Measurements from ENCODE around the gene CYP1B1. TPM values are rescaled to one million over a fixed set of nuclear protein-coding genes. Genes with fewer than 3 reads are reported as not detected.

CYP1B1 gene
- total RNA-seq, 4 donors from 2014 or later = 12.4 to 33.4 (median 20.6) TPM

DNA sequence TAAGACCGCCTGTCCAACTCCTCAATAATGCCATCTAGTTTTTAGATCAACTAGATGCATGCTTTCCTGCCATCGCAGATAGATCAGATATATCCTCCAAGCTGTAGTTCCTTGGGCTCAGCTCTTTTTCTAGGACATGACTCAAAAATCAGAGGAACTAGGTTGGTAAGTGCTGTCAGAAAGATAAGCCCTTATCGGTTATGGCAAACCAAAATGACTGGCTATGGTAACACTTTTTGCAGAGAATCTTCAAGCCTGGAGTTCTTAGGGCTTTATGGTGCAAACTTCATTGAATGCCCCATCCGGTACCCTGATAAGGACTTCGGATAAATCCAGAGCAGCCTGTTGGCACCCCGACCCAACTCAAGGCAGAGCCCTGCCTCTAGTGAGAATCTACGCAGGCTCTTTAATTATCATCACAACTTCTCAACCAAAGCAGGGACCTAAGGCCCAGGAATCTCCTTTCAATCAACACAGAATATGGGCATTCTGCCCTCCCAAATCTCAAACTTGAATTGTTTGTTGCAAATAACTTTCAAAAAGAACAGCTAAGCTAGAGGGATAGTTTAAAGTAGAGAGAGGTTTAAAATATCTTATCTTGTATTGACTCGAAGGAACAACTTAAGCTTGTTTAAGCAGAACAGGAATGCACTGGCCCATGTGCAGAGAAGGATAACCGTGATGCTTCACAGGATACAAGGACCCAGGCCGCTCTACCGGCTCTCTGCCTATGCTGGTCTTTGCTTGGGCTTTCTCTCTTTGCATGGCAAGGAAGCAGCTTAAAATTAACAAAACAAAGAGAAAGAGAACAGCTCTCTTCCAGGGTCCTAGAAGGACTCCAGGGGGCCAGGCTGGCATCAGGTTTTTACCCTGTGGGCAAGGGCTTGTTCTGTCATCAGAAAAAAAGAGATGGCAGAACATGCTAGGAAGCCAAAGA is 3.4 kb upstream of the CYP1B1 start:
- TF ChIP-seq, protein P1, sequence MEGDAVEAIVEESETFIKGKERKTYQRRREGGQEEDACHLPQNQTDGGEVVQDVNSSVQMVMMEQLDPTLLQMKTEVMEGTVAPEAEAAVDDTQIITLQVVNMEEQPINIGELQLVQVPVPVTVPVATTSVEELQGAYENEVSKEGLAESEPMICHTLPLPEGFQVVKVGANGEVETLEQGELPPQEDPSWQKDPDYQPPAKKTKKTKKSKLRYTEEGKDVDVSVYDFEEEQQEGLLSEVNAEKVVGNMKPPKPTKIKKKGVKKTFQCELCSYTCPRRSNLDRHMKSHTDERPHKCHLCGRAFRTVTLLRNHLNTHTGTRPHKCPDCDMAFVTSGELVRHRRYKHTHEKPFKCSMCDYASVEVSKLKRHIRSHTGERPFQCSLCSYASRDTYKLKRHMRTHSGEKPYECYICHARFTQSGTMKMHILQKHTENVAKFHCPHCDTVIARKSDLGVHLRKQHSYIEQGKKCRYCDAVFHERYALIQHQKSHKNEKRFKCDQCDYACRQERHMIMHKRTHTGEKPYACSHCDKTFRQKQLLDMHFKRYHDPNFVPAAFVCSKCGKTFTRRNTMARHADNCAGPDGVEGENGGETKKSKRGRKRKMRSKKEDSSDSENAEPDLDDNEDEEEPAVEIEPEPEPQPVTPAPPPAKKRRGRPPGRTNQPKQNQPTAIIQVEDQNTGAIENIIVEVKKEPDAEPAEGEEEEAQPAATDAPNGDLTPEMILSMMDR (IDR thresholded peaks at IDR 0.05) = no peak
- TF ChIP-seq POLR2A (IDR thresholded peaks at IDR 0.05) = no peak
- intact Hi-C loops (cut with DNase I; ENCODE audit: low total_unique reads) = no loop called here
- 72 to 77% methylated on average over 11 of the region's 11 CpGs for WGBS, 2 donors
- DNase-seq (ENCODE audit: low spot score in 2 of 2) = no peak
- H3K4me3 ChIP-seq (ENCODE audit: low read depth, poor library complexity, severe bottlenecking) = no peak overlapping the region

DNA sequence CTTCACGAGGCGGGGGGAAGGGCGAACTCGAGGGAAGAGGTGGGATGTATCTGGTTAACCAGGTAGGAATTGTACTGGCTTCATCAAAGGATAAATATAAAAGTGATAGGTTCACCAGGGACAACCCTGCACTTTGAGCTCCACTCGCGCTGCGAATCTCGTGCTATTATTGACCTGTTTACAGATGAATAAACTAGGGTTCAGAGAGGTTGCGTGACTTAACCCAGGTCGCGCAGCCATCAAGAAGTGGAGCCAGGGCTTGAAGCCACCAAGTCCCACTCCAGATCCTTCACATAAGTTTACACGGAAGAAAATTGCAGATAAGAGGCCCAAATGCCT is 1.4 kb upstream of the CYP1B1 start:
- intact Hi-C loops (cut with DNase I; ENCODE audit: low total_unique reads) = no loop called here
- DNase-seq (ENCODE audit: low spot score in 2 of 2) = no peak
- 37 to 39% methylated on average over 12 of the region's 12 CpGs for WGBS, 2 donors
- TF ChIP-seq POLR2A (IDR thresholded peaks at IDR 0.05) = no peak
- TF ChIP-seq, protein P1 (IDR thresholded peaks at IDR 0.05) = no peak
- peak overlapping the region; percentile 41 for H3K4me3 ChIP-seq (ENCODE audit: low read depth, poor library complexity, severe bottlenecking)

DNA sequence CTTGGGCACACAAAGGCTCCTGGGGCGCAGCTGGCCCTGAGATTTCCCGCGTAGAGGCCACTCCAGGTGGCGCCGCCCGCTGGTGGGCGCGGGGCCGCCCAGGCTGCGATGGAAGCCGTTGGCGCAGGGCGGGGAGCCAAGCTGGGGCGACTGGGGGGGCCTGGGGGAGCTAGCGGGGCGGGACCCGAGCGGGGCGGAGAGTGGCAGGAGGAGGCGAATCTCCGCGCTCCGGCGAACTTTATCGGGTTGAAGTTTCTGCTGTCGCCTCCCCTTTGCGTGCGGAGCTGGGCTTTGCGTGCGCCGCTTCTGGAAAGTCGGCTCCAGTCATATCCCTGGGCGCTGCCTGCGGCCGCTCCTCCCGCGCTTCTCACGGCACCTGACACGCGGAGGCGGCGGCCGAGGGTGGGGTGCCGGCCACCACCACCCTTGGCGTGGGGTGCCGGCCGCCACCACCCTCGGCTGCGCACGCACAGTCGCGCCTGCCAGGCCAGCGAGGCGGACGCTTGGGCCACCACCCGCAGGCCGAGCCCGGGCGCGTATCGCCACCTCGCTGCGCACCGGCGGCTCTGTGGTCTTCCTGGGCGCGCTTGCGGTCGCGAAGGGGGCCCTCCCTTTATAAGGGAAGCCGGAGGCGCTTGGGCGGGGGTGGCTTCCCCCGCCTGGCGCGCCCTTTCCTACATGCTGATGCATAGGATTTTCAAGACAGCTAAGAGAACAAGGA is 919 bp upstream of the CYP1B1 start:
- WGBS, 2 donors = 0 to 1% methylated on average over 35 to 49 of the region's 76 CpGs
- intact Hi-C loops (cut with DNase I; ENCODE audit: low total_unique reads) = no loop called here
- TF ChIP-seq, protein P1 (IDR thresholded peaks at IDR 0.05) = no peak
- no peak for TF ChIP-seq POLR2A (IDR thresholded peaks at IDR 0.05)
- H3K4me3 ChIP-seq (ENCODE audit: low read depth, poor library complexity, severe bottlenecking) = peak overlapping the region; percentile 41
- peak; percentile 65 to 95 for DNase-seq (ENCODE audit: low spot score in 2 of 2)

DNA sequence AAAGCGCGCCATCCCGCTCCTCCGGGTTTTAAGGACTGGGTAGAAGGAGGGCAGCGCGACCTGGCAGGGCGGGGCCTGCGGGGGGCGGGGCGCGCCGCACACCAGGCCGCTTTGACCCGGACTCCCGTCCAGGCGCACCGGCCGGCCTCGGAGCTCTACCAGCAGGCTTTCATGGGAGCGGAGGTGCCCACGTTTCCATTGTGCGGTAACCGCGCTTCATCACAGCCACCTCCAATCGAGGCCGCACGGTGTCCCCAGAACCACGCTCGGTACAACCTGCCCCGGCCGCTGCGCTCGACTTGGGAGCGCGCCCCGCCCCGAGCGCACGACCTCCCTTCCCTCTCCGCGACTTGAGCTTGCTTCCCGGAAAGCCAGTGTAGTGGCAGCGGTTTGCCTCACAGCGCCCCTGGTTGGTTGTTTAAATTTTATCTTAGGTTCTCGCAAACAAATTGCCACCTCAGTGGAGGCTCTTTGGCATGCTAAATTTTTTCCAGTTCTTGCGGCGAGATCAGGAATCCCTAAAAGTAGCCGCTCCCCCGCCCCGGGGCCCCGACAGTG is 280 bp upstream of the CYP1B1 start:
- intact Hi-C loops (cut with DNase I; ENCODE audit: low total_unique reads) = no loop called here
- peak; percentile 62 to 95 for DNase-seq (ENCODE audit: low spot score in 2 of 2)
- TF ChIP-seq POLR2A (IDR thresholded peaks at IDR 0.05) = no peak
- TF ChIP-seq, protein P1 (IDR thresholded peaks at IDR 0.05) = peak in 1 of 3 donors; percentile 23
- peak overlapping the region; percentile 41 for H3K4me3 ChIP-seq (ENCODE audit: low read depth, poor library complexity, severe bottlenecking)
- WGBS, 2 donors = 0 to 1% methylated on average over 39 of the region's 51 CpGs

DNA sequence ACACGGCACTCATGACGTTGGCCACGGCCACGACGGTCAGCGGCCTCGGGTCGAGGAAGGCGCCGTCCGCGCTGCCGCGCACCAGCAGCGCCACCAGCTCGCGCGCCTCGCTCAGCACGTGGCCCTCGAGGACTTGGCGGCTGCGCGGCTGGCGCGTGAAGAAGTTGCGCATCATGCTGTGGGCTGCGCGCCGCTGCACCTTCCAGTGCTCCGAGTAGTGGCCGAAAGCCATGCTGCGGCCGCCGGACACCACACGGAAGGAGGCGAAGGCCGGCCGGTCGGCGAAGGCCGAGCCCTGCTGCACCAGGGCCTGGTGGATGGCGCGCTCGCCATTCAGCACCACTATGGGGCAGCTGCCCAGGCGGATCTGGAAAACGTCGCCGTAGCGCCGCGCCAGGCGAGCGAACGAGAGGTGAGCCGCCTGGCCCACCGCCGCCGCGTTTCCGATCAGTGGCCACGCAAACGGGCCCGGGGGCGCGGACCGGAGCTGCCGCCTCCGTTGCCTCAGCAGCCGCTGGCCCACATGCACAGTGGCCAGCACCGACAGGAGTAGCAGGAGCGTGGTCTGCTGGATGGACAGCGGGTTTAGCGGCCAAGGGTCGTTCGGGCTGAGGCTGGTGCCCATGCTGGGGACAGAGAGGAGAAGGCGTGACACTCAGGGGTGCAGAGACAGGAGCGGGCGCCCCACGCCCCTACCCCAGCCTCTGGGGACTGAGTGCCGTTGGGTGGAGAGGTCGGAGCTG is 1.0 kb downstream of the CYP1B1 start:
- WGBS, 2 donors = 2 to 14% methylated on average over 42 to 59 of the region's 82 CpGs

More for the DNA sequence above, 1.0 kb downstream of the CYP1B1 start:
- intact Hi-C loops (cut with DNase I; ENCODE audit: low total_unique reads) = no loop called here
- TF ChIP-seq, protein P1 (IDR thresholded peaks at IDR 0.05) = no peak
- TF ChIP-seq POLR2A (IDR thresholded peaks at IDR 0.05) = no peak
- peak overlapping the region; percentile 31 for H3K4me3 ChIP-seq (ENCODE audit: low read depth, poor library complexity, severe bottlenecking)
- DNase-seq (ENCODE audit: low spot score in 2 of 2) = peak in 1 of 2 donors; percentile 84

Data from lower leg skin (tissue), 4 donors.